ENCODE measurements around the gene SLC35F4.

SLC35F4 gene

DNA sequence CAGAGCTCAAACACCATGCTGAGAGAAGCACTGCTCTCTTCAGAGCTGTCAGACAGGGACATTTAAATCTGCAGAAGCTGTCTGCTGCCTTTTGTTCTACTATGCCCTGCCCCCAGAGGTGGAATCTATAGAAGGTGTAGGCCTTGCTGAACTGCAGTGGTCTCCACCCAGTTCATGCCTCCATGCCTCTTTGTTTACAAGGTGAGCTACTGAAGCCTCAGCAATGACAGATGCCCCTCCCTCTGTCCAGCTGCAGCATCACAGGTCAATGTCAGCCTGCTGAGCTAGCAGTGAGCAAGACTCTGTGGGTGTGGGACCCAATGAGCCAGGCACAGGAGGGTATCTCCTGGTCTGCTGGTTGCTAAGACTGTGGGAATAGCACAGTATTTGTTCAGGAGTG is 346.8 kb downstream of the SLC35F4 start:
- no peak for DNase-seq (ENCODE audit: low spot score)
